ENCODE measurements around the gene CALML4.

DNA sequence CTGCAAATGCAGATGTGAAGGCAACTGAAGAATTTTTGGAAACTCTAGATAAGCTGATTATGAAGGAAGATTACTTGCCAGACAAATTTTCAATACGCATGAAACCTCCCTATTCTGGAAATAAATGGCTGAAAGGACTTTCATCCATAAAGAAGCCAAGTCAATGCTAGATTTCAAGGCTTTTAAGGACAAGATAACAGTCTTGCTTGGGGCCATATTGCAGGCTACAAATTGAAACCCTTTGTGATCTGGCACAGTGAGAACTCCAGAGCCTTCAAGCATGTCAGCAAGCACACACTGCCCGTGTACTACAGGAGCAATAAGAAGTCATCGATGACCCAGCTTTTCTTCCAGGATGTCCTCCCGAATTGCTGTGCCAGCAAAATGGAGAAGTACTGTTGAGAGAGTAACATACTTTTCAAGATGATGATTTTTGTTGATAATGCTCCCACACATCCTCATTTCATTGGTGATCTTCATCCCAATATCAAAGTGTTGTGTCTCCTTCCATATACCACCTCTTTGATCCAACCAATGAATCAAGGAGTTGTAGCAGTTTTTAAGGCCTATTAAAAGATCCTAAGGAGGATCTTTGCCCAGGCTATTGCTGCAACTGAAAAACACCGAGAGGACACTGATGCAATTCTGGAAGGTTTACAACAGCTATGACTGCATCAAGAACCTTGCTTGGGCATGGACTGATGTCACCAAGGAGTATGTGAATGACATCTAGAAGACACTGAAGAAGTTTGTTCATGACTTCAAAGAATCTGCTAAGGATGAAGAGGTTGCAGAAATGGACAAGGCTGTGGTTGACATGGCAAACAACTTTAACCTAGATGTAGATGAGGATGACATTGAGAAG, 20.3 kb downstream of the CALML4 start:
- TF ChIP-seq, protein P1, sequence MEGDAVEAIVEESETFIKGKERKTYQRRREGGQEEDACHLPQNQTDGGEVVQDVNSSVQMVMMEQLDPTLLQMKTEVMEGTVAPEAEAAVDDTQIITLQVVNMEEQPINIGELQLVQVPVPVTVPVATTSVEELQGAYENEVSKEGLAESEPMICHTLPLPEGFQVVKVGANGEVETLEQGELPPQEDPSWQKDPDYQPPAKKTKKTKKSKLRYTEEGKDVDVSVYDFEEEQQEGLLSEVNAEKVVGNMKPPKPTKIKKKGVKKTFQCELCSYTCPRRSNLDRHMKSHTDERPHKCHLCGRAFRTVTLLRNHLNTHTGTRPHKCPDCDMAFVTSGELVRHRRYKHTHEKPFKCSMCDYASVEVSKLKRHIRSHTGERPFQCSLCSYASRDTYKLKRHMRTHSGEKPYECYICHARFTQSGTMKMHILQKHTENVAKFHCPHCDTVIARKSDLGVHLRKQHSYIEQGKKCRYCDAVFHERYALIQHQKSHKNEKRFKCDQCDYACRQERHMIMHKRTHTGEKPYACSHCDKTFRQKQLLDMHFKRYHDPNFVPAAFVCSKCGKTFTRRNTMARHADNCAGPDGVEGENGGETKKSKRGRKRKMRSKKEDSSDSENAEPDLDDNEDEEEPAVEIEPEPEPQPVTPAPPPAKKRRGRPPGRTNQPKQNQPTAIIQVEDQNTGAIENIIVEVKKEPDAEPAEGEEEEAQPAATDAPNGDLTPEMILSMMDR (IDR thresholded peaks at IDR 0.05): no peak
- TF ChIP-seq POLR2A (IDR thresholded peaks at IDR 0.05): no peak
